Muscle layer of duodenum (tissue), 2 donors: ENCODE results near the gene RNASE12.
"Not testable (repeated sequence)": the region's sequence is repeated elsewhere in the genome, so short reads cannot be mapped to it uniquely, and the experiment has no call there.

Experiments
- H3K27ac ChIP-seq: one replicate; pipeline ENCODE4 v1.7.0; 2013; ENCODE audit warnings: mild to moderate bottlenecking, low read length
- H3K27me3 ChIP-seq: one replicate; pipeline ENCODE4 v1.7.0; 2013; ENCODE audit warnings: low read depth, mild to moderate bottlenecking, control low read depth, low read length
- H3K36me3 ChIP-seq, 2 donors: one replicate each; pipeline ENCODE4 v1.7.0; 2013; ENCODE audit warnings: low read length in 2 of 2, control low read depth in 1 of 2, mild to moderate bottlenecking in 1 of 2; ENCODE audit not compliant: insufficient read depth in 2 of 2, control insufficient read depth in 1 of 2
- H3K4me1 ChIP-seq, 2 donors: one replicate each; pipeline ENCODE4 v1.7.0; 2013; ENCODE audit warnings: low read length in 2 of 2, mild to moderate bottlenecking in 2 of 2, control low read depth in 1 of 2, moderate library complexity in 1 of 2; ENCODE audit not compliant: insufficient read depth in 2 of 2, control insufficient read depth in 1 of 2
- H3K4me3 ChIP-seq, 2 donors: one replicate each; pipeline ENCODE4 v1.7.0; 2013; ENCODE audit warnings: low read length in 2 of 2, low read depth in 1 of 2, mild to moderate bottlenecking in 1 of 2
- H3K9me3 ChIP-seq, 2 donors: one replicate each; pipeline ENCODE4 v1.7.0; 2013; ENCODE audit warnings: low read length in 2 of 2, control low read depth in 1 of 2, mild to moderate bottlenecking in 1 of 2; ENCODE audit not compliant: control insufficient read depth in 1 of 2
- donor health status: healthy.

Gene RNASE12

GRCh38 chr14:20570720-20571119, 20.5 kb downstream of the RNASE12 start:
- H3K4me3 ChIP-seq, H3K4me1 ChIP-seq, H3K27ac ChIP-seq, H3K27me3 ChIP-seq, H3K36me3 ChIP-seq: not testable (repeated sequence)
- H3K9me3 ChIP-seq, result peaks cover 0 to 19% of the 10 kb centered on the region in 2 donors

- peaks cover 0 to 19% of the 10 kb centered on the region in 2 donors for H3K9me3 ChIP-seq
- not testable (repeated sequence) for H3K36me3 ChIP-seq, H3K4me3 ChIP-seq, H3K27ac ChIP-seq, H3K27me3 ChIP-seq, H3K4me1 ChIP-seq
These were observed 21.3 kb downstream of the RNASE12 start for GRCh38 chr14:20569865-20570264.

- Histone ChIP-seq H3K27me3 (no peaks in the 10 kb centered on the region), H3K4me1 (no peaks in the 10 kb centered on the region), H3K36me3 (no peaks in the 10 kb centered on the region), H3K27ac (no peak overlapping the region), H3K9me3 (peaks cover 0 to 19% of the 10 kb centered on the region in 2 donors), H3K4me3 (peak overlapping the region in 1 of 2 donors; percentile 6)
These were observed 22.1 kb downstream of the RNASE12 start for GRCh38 chr14:20569066-20569465.

DNA sequence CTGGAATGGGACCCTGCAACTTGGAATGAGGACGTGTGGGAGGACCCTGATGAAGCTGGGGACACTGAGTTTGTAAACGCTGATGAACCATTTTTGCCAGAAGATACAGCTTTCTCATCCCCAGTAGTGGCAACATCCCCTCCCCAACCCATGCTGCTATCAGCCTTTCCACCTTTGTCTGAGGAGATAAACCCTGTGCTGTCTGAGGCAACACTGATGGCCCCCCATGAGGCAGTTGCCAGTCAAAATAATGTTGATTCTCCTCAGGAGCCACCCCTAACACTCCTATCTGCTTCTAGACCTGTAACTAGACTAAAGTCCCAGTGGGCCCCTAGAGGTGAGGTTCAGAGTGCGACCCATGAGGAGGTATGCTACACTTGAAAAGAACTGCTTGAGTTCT, 22.8 kb downstream of the RNASE12 start:
- Histone ChIP-seq H3K27ac (no peak overlapping the region), H3K4me3 (no peak overlapping the region), H3K27me3 (no peaks in the 10 kb centered on the region), H3K4me1 (no peaks in the 10 kb centered on the region), H3K9me3 (peaks cover 0 to 19% of the 10 kb centered on the region in 2 donors), H3K36me3 (no peaks in the 10 kb centered on the region)

- not testable (repeated sequence) for H3K36me3 ChIP-seq, H3K27ac ChIP-seq, H3K27me3 ChIP-seq, H3K4me1 ChIP-seq, H3K4me3 ChIP-seq
- peaks cover 0 to 19% of the 10 kb centered on the region in 2 donors for H3K9me3 ChIP-seq
These were observed 24.0 kb downstream of the RNASE12 start for GRCh38 chr14:20567199-20567598.

GRCh38 chr14:20564501-20564997, 26.6 kb downstream of the RNASE12 start:
- no peak overlapping the region for H3K4me3 ChIP-seq
- no peaks in the 10 kb centered on the region for H3K27me3 ChIP-seq
- H3K9me3 ChIP-seq, result peaks cover 0 to 14% of the 10 kb centered on the region in 2 donors
- no peaks in the 10 kb centered on the region for H3K36me3 ChIP-seq
- no peak overlapping the region for H3K27ac ChIP-seq
- no peaks in the 10 kb centered on the region for H3K4me1 ChIP-seq

- Histone ChIP-seq H3K4me3 (no peak overlapping the region), H3K4me1 (no peaks in the 10 kb centered on the region), H3K9me3 (peaks cover 0 to 9% of the 10 kb centered on the region in 2 donors), H3K36me3 (no peaks in the 10 kb centered on the region), H3K27me3 (no peaks in the 10 kb centered on the region), H3K27ac (no peak overlapping the region)
These were observed 27.2 kb downstream of the RNASE12 start for GRCh38 chr14:20563971-20564370.

DNA sequence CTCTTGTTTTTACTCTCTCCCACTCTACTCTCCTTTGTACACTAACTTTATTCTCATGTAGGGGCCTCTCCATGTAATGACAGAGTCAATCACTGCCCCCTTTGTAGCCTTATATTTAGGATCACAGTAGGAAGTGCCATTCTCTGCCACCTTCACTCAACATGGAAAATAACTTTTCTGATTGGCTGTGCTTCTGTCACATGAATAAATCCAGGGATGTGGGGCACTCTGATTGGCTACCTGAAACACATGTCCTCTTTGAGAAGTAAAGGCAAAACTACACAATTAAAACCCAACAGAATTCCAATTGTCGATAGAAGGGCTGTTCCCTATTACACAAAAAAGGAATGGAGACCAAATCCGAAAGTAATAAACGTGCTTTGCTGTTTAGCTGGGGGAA, 30.2 kb downstream of the RNASE12 start, which contains the start of gene RNASE9:
RNASE9 (minus strand) TSS at position 87 of the 400 bp plus-strand sequence.
- H3K9me3 ChIP-seq, result no peaks in the 10 kb centered on the region
- H3K27me3 ChIP-seq, result no peaks in the 10 kb centered on the region
- H3K4me3 ChIP-seq, result no peak within 1 kb of the TSS
- no peaks in the 10 kb centered on the region for H3K36me3 ChIP-seq
- H3K27ac ChIP-seq, result no peak within 1 kb of the TSS
- no peaks in the 10 kb centered on the region for H3K4me1 ChIP-seq

GRCh38 chr14:20559461-20559904, 31.7 kb downstream of the RNASE12 start:
- Histone ChIP-seq H3K4me1 (no peaks in the 10 kb centered on the region), H3K36me3 (no peaks in the 10 kb centered on the region), H3K4me3 (no peak overlapping the region), H3K27ac (no peak overlapping the region), H3K9me3 (no peaks in the 10 kb centered on the region), H3K27me3 (no peaks in the 10 kb centered on the region)

DNA sequence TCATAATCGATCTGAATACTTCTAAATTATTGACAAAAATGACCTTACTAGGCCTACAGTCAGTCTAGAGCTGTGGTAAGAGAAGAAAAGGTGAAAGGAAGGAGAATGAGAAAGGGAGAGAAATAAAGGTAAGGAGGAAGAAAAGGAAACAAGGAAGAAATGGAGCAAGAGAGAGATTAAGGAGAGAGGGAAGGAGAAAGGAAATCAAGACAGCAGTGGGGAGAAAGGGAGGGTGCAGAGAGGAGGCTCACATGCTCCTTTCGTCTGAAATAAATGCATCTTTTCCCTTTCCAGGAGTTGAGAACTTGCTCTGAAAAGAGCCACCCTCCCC, 34.0 kb downstream of the RNASE12 start:
- Histone ChIP-seq H3K4me1 (no peaks in the 10 kb centered on the region), H3K9me3 (no peaks in the 10 kb centered on the region), H3K4me3 (no peak overlapping the region), H3K36me3 (no peaks in the 10 kb centered on the region), H3K27me3 (no peaks in the 10 kb centered on the region), H3K27ac (no peak overlapping the region)

- Histone ChIP-seq H3K36me3 (no peaks in the 10 kb centered on the region), H3K9me3 (no peaks in the 10 kb centered on the region), H3K27me3 (no peaks in the 10 kb centered on the region), H3K27ac (no peak overlapping the region), H3K4me1 (no peaks in the 10 kb centered on the region), H3K4me3 (no peak overlapping the region)
These were observed 34.5 kb downstream of the RNASE12 start for GRCh38 chr14:20556500-20557211.

DNA sequence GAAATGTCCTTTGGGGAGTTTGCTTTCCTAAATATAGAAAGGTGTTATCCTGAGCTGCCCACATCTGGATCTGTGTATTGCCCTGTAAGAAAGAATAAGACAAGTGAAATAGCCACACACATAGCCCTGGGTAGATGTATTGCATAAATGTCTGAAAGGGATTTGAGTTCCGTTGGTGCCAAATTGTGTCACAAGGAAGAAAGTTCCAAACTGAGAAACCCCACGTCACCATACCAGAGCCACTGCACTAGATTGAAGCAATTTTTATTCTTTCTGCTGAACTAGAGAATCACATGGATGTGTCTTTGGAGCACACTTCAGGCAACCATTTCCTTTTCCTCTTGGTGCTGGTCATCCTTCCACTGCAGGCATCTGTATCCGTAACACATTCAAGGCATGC, 35.3 kb downstream of the RNASE12 start:
- Histone ChIP-seq H3K4me1 (no peaks in the 10 kb centered on the region), H3K27me3 (no peaks in the 10 kb centered on the region), H3K4me3 (no peak overlapping the region), H3K9me3 (no peaks in the 10 kb centered on the region), H3K36me3 (no peaks in the 10 kb centered on the region), H3K27ac (no peak overlapping the region)
